ENCODE measurements around the gene PCSK7.
"Not testable (repeated sequence)": the region's sequence is repeated elsewhere in the genome, so short reads cannot be mapped to it uniquely, and the experiment has no call there.

The PCSK7 gene

GRCh38 chr11:117197006-117197405 is 34.9 kb downstream of the PCSK7 start:
- DNase-seq: no peak

- no peak for DNase-seq
Measured at GRCh38 chr11:117195761-117196160, 36.1 kb downstream of the PCSK7 start.

GRCh38 chr11:117195258-117195657 is 36.6 kb downstream of the PCSK7 start:
- DNase-seq: no peak

- DNase-seq: no peak
Measured at GRCh38 chr11:117194267-117194666, 37.6 kb downstream of the PCSK7 start.

- no peak for DNase-seq
Measured at GRCh38 chr11:117193130-117194020, 38.5 kb downstream of the PCSK7 start.

- DNase-seq: no peak
Measured at GRCh38 chr11:117192401-117192875, 39.4 kb downstream of the PCSK7 start.

- no peak for DNase-seq
Measured at GRCh38 chr11:117191680-117192400, 40.0 kb downstream of the PCSK7 start.

- no peak for DNase-seq
Measured at GRCh38 chr11:117189941-117190544, 41.8 kb downstream of the PCSK7 start.

- no peak for DNase-seq
Measured at GRCh38 chr11:117189191-117189940, 42.5 kb downstream of the PCSK7 start.

- no peak for DNase-seq
Measured at GRCh38 chr11:117188620-117189081, 43.2 kb downstream of the PCSK7 start.

GRCh38 chr11:117187799-117188481 is 43.9 kb downstream of the PCSK7 start:
- no peak for DNase-seq

- DNase-seq: no peak
Measured at GRCh38 chr11:117187428-117187798, 44.5 kb downstream of the PCSK7 start.

GRCh38 chr11:117187007-117187406 is 44.9 kb downstream of the PCSK7 start:
- DNase-seq: no peak

GRCh38 chr11:117186431-117186761 is 45.5 kb downstream of the PCSK7 start:
- no peak for DNase-seq

- DNase-seq: no peak
Measured at GRCh38 chr11:117185736-117186430, 46.0 kb downstream of the PCSK7 start.

- no peak for DNase-seq
Measured at GRCh38 chr11:117183724-117184349, 48.0 kb downstream of the PCSK7 start.

GRCh38 chr11:117183178-117183577 is 48.7 kb downstream of the PCSK7 start:
- DNase-seq: not testable (repeated sequence)

- no peak for DNase-seq
Measured at GRCh38 chr11:117182551-117182935, 49.3 kb downstream of the PCSK7 start.

GRCh38 chr11:117181586-117182550 is 50.0 kb downstream of the PCSK7 start:
- no peak for DNase-seq

Measured in T-helper 2 cell (primary cell).